Globus pallidus (tissue), 1 donor: Measurements from ENCODE around the gene LIMS1.
"Not testable (repeated sequence)": the region's sequence is repeated elsewhere in the genome, so short reads cannot be mapped to it uniquely, and the experiment has no call there.

Source experiments
- DNase-seq: peaks from one replicate; pipeline ENCODE4 v3.0.0-alpha.2; 2015; ENCODE audit warnings: low spot score

LIMS1 gene, protein sequence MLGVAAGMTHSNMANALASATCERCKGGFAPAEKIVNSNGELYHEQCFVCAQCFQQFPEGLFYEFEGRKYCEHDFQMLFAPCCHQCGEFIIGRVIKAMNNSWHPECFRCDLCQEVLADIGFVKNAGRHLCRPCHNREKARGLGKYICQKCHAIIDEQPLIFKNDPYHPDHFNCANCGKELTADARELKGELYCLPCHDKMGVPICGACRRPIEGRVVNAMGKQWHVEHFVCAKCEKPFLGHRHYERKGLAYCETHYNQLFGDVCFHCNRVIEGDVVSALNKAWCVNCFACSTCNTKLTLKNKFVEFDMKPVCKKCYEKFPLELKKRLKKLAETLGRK

GRCh38 chr2:108533832-108534583 is at the start of gene LIMS1:
Gene LIMS1 (plus strand): TSS chr2:108534470. CDS start chr2:108534563, 93 bp downstream.
- peak; percentile 89 for DNase-seq

DNA sequence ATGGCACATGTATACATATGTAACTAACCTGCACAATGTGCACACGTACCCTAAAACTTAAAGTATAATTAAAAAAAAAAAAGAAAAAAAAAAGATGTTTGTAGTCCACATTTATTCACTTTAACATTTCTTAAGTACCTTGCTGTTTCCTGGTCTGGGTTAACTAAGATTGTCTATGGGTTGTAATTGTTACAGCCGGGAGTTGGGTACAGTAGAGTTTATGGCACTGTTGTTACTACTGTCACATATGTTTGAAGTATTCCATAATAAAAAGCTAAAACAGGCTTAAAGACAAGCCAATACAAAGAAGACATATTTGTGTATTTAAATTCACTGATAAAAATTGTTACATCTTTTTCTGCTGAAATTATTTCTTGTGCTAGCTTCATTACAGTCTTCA is 49.0 kb upstream of the LIMS1 start:
- no peak for DNase-seq

DNA sequence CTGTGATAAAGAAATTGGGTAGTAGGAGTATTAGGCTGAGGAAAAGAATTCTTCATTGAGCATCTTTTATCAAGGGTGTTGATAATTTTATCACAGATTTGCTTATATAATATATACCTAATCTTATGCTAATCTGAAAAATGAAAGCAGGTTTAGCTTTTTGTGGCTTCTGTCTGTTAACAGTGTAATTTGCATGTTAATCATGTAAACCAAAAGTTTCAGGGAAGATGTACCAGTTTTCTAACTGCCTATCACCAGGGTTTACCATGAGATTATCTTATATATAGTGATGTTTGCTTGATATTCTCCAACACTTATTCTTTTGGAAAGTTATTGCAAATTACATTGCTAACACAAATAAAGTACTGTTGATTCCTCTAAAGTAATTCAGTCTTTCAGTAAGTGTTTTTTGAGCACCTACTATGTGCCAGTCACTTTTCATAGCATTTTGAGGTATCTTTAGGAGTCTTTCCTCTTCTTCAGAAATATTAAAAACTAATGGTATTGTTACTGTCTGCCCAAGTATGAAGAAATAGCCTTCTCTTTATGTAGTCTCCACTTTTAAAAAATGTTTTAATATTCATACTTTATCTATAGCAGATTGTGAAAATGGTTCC is 43.7 kb upstream of the LIMS1 start:
- DNase-seq = no peak

DNA sequence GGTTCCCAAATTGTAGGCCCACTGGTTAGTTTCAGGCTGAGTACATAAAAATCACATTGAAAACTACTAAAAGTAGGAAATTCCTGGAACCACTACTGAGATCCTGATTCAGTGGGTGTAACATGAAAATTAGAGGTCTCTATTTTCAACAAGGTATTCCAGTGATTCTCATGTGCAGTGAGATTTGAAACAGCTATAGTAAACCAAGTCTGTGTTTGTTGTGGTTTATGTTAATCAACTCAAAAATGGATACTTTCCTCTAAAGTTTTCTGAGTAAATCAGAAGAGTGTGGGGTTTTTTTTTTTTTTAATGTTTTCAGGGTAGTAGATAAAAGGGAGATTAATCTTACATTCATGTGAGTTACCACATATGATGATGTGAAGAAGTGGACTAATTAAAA is 42.4 kb upstream of the LIMS1 start:
- no peak for DNase-seq

DNA sequence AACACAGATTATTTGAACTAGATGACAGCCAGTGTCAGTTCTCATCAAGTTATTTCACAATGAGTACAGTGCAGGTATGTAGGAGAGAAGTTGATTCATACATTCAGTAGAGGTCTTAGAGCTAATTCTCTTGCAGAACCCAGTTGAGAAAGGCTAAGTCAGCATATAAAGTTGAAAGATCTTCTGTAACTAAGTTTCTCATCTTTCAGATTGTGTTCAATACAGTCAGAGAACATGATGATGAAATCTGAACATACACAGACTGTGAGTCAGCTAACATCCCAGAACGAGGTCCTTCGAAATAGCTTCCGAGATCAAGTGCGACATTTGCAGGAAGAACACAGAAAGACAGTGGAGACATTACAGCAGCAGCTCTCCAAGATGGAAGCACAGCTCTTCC is 41.9 kb upstream of the LIMS1 start:
- no peak for DNase-seq

DNA sequence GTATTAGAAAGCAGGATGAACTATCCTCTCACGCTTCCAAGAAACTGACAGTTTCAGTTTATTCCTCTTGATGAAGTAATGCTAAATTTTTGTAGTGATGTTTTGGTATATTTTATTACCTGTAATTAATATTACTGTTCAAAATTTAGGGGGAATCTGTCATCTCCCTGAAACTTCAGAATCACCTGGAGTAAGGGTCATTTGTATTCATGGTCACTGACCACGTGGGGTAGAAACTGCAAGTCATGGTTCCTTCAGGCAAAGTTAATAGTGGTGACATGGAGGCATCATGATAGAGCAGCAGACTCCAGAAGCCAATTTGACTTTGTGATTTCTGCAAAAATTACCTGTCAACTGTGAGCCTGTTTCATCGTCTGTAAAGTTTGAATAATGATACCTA is 38.1 kb upstream of the LIMS1 start:
- DNase-seq = not testable (repeated sequence)

DNA sequence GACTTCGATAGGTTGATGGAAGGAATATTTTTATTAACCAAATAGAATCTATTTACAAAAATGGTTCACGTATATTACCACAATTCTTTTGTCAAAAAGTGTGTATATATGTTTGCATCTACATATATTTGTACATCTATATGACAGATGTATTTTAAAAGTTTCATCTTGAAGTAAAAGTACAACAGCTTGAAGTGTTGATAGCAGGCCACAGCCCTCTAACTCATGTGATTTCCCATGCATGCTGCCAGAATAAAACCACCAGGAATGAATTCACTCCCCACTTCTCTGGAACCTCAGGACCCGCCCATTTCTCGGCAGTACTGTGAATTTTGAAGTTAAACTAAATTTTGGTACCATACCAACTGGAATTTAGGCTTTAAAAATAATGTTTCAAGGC is 26.6 kb upstream of the LIMS1 start:
- not testable (repeated sequence) for DNase-seq

GRCh38 chr2:108512431-108512830 is 21.8 kb upstream of the LIMS1 start:
- not testable (repeated sequence) for DNase-seq

DNA sequence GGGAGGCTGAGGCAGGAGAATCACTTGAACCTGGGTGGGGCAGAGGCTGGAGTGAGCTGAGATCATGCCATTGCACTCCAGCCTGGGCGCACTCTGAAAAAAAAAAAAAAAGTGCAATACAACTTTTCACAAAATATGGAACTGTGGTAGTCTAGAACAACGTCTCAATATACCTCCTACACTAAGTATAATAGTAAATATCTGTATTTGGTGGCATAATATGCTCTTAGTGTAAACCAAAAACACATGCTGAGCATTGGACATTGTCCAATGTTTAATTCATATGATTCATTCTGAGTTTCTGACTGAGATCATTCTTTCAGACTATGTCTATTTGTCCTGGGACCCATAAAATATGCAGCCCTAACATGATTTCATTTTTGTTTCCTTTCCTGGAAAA is 19.8 kb upstream of the LIMS1 start:
- not testable (repeated sequence) for DNase-seq

- not testable (repeated sequence) for DNase-seq
These were observed 9.6 kb upstream of the LIMS1 start for GRCh38 chr2:108524688-108525087.

GRCh38 chr2:108525258-108525657 is 9.0 kb upstream of the LIMS1 start:
- DNase-seq = not testable (repeated sequence)

DNA sequence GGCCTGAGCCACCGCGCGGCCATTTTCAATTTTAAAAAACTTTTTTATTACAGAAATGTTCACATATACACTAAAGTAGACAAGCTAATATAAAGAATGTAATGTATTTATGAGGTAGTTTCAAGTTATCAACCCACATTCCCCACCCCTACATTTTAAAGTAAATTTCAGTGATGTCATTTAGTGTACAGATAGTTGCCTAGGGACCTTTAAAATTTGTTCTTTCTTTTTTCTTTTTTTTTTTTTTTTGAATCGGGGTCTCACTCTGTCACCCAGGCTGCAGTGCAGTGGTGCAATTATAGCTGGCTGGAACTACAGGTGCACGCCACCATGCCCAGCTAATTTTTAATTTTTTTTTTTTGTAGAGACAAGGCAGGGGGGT is 2.6 kb upstream of the LIMS1 start:
- DNase-seq = no peak

DNA sequence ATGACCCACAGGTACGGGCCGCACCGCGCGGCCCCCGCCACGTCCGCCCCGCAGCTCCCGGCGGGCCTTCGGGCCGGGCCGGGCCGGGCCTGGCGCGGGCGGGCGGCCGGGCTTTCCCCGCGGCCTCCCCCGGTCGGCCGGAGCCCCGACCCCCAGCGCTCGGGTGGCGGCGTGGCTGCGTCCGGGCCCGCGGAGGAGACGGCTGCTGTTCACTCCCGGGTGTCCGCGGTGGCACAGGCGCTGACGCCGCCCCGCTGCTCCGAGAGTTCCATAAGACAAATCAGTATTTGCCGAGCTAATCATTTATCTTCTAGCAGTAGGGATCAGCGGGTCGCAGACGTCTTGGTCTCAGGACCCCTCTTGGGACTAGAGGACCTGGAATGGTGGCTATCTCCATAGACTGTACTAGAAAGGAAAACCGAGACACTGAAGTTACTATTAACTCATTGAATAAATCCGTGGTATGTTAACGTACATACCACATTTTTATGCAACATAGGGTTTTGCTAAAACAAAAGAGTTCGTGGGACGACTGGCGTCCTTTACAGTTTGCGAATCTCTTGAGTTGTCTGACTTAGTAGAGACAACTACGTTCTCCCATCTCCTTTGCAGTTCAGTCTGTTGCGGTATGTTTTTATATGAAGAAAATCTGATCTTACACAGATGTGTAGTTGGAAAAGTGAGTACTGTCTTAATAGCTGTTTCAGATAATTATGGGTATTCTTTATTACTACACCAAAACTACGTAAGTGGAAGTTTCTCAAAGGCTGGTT is 500 bp downstream of the LIMS1 start:
- peak; percentile 47 for DNase-seq

GRCh38 chr2:108535357-108535631 is 1.0 kb downstream of the LIMS1 start:
- peak; percentile 52 for DNase-seq

DNA sequence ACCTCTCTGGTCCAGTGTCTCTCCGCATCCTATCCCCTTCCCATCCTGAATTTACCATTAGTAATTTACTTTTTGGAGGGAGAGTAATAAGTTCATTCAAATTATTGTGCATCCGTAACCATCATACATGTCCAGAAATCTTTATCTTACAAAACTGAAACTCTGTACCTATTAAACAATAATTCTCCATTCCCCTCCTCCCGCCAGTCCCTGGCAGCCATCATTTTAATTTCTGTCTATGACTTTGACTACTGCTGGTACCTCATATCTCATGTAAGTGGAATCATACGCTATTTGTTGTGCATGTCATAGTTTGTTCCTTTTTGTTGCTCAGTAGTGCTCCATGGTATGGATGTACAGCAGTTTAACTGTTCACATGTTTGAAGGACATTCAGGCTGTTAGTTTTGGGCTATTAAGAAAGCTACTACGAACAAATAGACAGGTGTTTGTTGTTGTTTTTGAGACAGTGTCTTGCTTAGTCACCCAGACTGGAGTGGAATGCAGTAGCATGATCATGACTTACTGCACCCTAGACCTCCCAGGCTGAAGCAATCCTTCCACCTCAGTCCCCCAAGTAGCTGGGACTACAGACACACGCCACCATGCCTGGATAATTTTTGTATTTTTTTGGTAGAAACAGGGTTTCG is 2.0 kb downstream of the LIMS1 start:
- DNase-seq = no peak

DNA sequence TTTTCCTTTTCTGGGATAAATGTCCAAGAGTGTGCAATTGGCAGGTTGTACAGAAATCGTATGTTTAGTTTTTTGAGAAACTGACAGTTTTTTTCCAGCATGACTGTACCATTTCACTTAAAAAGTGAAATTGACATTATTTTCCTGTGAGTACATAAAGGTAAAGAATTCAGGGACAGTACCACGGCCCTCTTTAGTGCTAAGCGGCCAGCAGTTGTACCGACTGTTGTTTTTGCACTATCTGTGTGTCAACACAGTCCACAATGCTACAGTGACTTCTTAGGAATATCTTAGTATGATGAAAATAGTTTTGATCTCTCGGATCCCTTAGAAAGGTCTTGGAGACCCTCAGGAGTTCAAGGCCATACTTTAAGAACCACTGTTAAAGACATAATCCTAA is 2.6 kb downstream of the LIMS1 start:
- DNase-seq = no peak

- DNase-seq = no peak
These were observed 3.8 kb downstream of the LIMS1 start for GRCh38 chr2:108538000-108538625.

DNA sequence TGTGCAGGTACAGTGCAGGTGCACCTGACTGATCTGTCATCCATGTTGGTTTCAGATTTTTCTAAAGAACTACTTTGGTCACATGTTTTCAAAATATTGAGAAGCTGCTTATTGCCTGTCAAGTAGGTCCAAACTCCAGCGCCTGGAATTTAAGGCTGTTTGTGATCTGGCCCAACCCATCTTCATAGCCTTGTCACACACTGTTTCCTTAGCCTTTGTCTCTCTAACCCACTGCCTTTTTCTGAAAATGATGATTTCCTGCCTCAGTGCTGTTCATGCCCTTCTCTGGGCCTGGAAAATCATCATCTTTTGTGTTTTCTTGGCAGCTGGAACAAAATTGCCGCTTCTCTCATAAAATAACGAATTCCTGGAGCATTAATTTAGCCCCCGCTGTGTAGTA is 7.2 kb downstream of the LIMS1 start:
- no peak for DNase-seq

GRCh38 chr2:108542071-108542470 is 7.8 kb downstream of the LIMS1 start:
- no peak for DNase-seq

DNA sequence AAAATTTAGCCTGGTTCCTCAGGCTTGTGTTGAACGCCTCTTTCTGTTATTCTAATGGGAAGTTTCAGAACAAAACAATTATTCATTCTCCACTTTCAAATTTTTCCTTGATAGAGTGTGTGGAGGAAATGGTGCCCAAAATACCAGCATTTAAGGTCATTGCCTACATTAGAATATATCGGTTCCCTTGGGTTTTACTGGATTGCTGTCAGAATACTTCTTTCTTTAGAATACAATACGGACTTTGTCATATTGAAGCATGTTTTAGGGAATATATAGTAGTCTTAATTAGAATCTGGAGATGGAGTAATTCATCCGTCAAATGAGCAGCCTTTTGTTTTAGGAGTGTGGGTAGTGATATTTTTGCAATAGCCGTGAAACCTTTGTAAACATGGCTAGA is 13.3 kb downstream of the LIMS1 start:
- no peak for DNase-seq

GRCh38 chr2:108548208-108549003 is 14.1 kb downstream of the LIMS1 start:
- DNase-seq = no peak
